Endothelial cell (in vitro differentiated cells): ENCODE results near the gene MIEN1. TPM values are rescaled to one million over a fixed set of nuclear protein-coding genes. Genes with fewer than 3 reads are reported as not detected.
"Not testable (repeated sequence)": the region's sequence is repeated elsewhere in the genome, so short reads cannot be mapped to it uniquely, and the experiment has no call there.

Experiments used
- DNase-seq: peaks from one replicate; pipeline ENCODE4 v3.0.0; 2021; ENCODE audit warnings: low spot score
- H3K27ac Mint-ChIP-seq: one replicate; pipeline ENCODE4 v1.8.0; 2021; ENCODE audit warnings: mixed read lengths, inconsistent platforms; ENCODE audit not compliant: unreplicated experiment
- H3K27me3 Mint-ChIP-seq: one replicate; pipeline ENCODE4 v1.8.0; 2021; ENCODE audit warnings: mild to moderate bottlenecking, moderate library complexity, mixed read lengths, inconsistent platforms; ENCODE audit not compliant: unreplicated experiment
- H3K36me3 Mint-ChIP-seq: one replicate; pipeline ENCODE4 v1.8.0; 2021; ENCODE audit warnings: mild to moderate bottlenecking, low read depth, mixed read lengths, inconsistent platforms; ENCODE audit not compliant: unreplicated experiment
- H3K4me1 Mint-ChIP-seq: one replicate; pipeline ENCODE4 v1.8.0; 2021; ENCODE audit warnings: mild to moderate bottlenecking, mixed read lengths, inconsistent platforms; ENCODE audit not compliant: unreplicated experiment
- H3K4me3 Mint-ChIP-seq: one replicate; pipeline ENCODE4 v1.8.0; 2021; ENCODE audit warnings: mild to moderate bottlenecking, mixed read lengths, inconsistent platforms; ENCODE audit not compliant: unreplicated experiment
- H3K9me3 Mint-ChIP-seq: one replicate; pipeline ENCODE4 v1.8.0; 2021; ENCODE audit warnings: mixed read lengths, inconsistent platforms; ENCODE audit not compliant: unreplicated experiment
- total RNA-seq: library from RNA; stranded (reverse); fragmentation: NEBNext Ultra II Directional; extraction: Animal tissue kit (Norgen Biotek cat#: 25700); gene quantifications from one replicate; pipeline ENCODE4 v1.2.1, GENCODE V29; 2021; ENCODE audit not compliant: unreplicated experiment
- TF ChIP-seq, protein P1 (sequence below): fragments of 200-600 bp; sonication (generic); IDR thresholded peaks from one replicate; pipeline ENCODE4 v1.5.0; 2021; ENCODE audit warnings: antibody characterized with exemption; ENCODE audit not compliant: unreplicated experiment

Gene MIEN1
- total RNA-seq, 1 donor from 2014 or later = 15.5 TPM

- TF ChIP-seq, protein P1, sequence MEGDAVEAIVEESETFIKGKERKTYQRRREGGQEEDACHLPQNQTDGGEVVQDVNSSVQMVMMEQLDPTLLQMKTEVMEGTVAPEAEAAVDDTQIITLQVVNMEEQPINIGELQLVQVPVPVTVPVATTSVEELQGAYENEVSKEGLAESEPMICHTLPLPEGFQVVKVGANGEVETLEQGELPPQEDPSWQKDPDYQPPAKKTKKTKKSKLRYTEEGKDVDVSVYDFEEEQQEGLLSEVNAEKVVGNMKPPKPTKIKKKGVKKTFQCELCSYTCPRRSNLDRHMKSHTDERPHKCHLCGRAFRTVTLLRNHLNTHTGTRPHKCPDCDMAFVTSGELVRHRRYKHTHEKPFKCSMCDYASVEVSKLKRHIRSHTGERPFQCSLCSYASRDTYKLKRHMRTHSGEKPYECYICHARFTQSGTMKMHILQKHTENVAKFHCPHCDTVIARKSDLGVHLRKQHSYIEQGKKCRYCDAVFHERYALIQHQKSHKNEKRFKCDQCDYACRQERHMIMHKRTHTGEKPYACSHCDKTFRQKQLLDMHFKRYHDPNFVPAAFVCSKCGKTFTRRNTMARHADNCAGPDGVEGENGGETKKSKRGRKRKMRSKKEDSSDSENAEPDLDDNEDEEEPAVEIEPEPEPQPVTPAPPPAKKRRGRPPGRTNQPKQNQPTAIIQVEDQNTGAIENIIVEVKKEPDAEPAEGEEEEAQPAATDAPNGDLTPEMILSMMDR = no peak
- no peak overlapping the region for H3K27ac Mint-ChIP-seq
- DNase-seq = no peak
- H3K4me1 Mint-ChIP-seq = no peaks in the 10 kb centered on the region
- peaks cover 6% of the 10 kb centered on the region for H3K27me3 Mint-ChIP-seq
- H3K9me3 Mint-ChIP-seq = no peaks in the 10 kb centered on the region
- H3K36me3 Mint-ChIP-seq = peaks cover 14% of the 10 kb centered on the region
- no peak overlapping the region for H3K4me3 Mint-ChIP-seq
Observed at GRCh38 chr17:39715375-39716072, 14.8 kb downstream of the MIEN1 start.

DNA sequence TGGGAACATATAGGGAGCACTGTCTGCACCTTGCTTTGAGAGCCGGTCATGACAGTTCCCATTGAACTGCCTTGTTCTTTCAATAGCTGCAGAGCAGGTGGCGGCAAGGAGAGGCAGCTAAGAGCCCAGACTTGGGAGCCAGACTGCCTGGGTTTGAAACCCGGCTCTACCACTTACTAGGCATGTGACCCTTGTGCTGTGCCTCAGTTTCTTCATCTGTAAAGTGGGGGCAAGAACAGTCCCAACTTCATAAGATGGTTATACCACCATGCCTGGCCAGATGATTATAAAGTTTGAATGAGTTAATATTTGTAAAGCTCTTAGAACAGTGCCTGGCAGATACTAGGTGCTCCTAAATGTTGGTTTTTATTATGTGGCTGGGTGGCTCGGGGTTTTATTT, 16.1 kb downstream of the MIEN1 start:
- H3K36me3 Mint-ChIP-seq = peaks cover 18% of the 10 kb centered on the region
- no peak overlapping the region for H3K27ac Mint-ChIP-seq

GRCh38 chr17:39711851-39712250, 18.5 kb downstream of the MIEN1 start:
- no peak for DNase-seq
- H3K36me3 Mint-ChIP-seq = peaks cover 18% of the 10 kb centered on the region

More for the DNA sequence above, 16.1 kb downstream of the MIEN1 start:
- TF ChIP-seq, protein P1 = no peak
- DNase-seq = no peak
- Mint-ChIP-seq H3K27me3 (peaks cover 5% of the 10 kb centered on the region), H3K4me1 (no peaks in the 10 kb centered on the region), H3K4me3 (no peak overlapping the region), H3K9me3 (no peaks in the 10 kb centered on the region)

DNA sequence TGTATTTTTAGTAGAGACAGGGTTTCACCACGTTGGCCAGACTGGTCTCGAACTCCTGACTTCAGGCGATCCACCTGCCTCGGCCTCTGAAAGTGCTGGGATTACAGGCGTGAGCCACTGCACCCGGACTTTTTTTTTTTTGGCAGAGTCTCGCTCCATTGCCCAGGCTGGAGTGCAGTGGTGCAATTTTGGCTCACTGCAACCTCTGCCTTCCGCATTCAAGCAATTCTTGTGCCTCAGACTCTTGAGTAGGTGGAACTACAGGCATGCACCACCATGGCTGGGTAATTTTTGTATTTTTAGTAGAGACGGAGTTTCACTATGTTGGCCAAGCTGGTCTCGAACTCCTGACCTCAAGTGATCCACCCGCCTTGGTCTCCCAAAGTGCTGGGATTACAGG, 19.3 kb downstream of the MIEN1 start:
- H3K4me1 Mint-ChIP-seq, H3K4me3 Mint-ChIP-seq, H3K27me3 Mint-ChIP-seq, H3K9me3 Mint-ChIP-seq, DNase-seq, H3K27ac Mint-ChIP-seq: not testable (repeated sequence)
- peaks cover 18% of the 10 kb centered on the region for H3K36me3 Mint-ChIP-seq

More at GRCh38 chr17:39711851-39712250, 18.5 kb downstream of the MIEN1 start:
- Mint-ChIP-seq H3K9me3 (no peaks in the 10 kb centered on the region), H3K4me1 (no peaks in the 10 kb centered on the region), H3K4me3 (no peak overlapping the region), H3K27ac (no peak overlapping the region), H3K27me3 (peaks cover 6% of the 10 kb centered on the region)
- TF ChIP-seq, protein P1 = no peak

GRCh38 chr17:39709998-39710964, 20.1 kb downstream of the MIEN1 start:
- H3K27ac Mint-ChIP-seq = no peak overlapping the region
- H3K9me3 Mint-ChIP-seq = no peaks in the 10 kb centered on the region
- H3K27me3 Mint-ChIP-seq = peaks cover 6% of the 10 kb centered on the region
- H3K4me3 Mint-ChIP-seq = no peak overlapping the region
- peaks cover 18% of the 10 kb centered on the region for H3K36me3 Mint-ChIP-seq
- no peaks in the 10 kb centered on the region for H3K4me1 Mint-ChIP-seq
- TF ChIP-seq, protein P1 = no peak
- no peak for DNase-seq
